ENCODE measurements around the gene EFCAB13.

GRCh38 chr17:47315451-47316266 lies 8.1 kb upstream of the EFCAB13 start:
- TF ChIP-seq CTCF (IDR thresholded peaks at IDR 0.05; ENCODE audit: low read length), result peak; percentile 83
- no peak for TF ChIP-seq EZH2 (optimal IDR thresholded peaks at IDR 0.05; ENCODE audit: low read depth, low read length)
- TF ChIP-seq EZH2phosphoT487 (IDR thresholded peaks at IDR 0.05; ENCODE audit: low read length), result no peak

Measured in MM.1S (cell line).